Spleen (tissue), 11 donors: ENCODE results near the gene WNK2. TPM values are rescaled to one million over a fixed set of nuclear protein-coding genes. Genes with fewer than 3 reads are reported as not detected.

Experiments used
- DNase-seq: peaks from one replicate; pipeline ENCODE4 v3.0.0-alpha.2; 2020
- H3K27ac ChIP-seq, 8 donors: fragments of 200-600 bp; sonication (generic) in 7 of 8; 1 replicate in 4 of 8; 2 replicates in 4 of 8; pipeline versions ENCODE4 v1.5.0 to v1.8.0; 2016 to 2021; ENCODE audit warnings: inconsistent platforms in 4 of 8, mild to moderate bottlenecking in 4 of 8, moderate library complexity in 1 of 8
- H3K27me3 ChIP-seq, 7 donors: fragments of 200-600 bp; sonication (generic) in 6 of 7; replicated peaks in 1 of 7; 1 replicate in 4 of 7; 2 replicates in 3 of 7; pipeline versions ENCODE4 v1.5.0 to v1.8.0; 2016 to 2021; ENCODE audit warnings: inconsistent platforms in 3 of 7, mild to moderate bottlenecking in 1 of 7
- H3K36me3 ChIP-seq, 6 donors: fragments of 200-600 bp; sonication (generic) in 5 of 6; 1 replicate in 4 of 6; 2 replicates in 2 of 6; pipeline versions ENCODE4 v1.5.0 to v1.8.0; 2016 to 2021; ENCODE audit warnings: inconsistent platforms in 2 of 6
- H3K4me1 ChIP-seq, 6 donors: fragments of 200-600 bp; sonication (generic) in 5 of 6; 1 replicate in 3 of 6; 2 replicates in 3 of 6; pipeline versions ENCODE4 v1.5.0 to v1.8.0; 2016 to 2021; ENCODE audit warnings: inconsistent platforms in 3 of 6
- H3K4me3 ChIP-seq, 8 donors: fragments of 200-600 bp; sonication (generic) in 7 of 8; 1 replicate in 4 of 8; 2 replicates in 4 of 8; pipeline versions ENCODE4 v1.5.0 to v1.8.0; 2016 to 2021; ENCODE audit warnings: inconsistent platforms in 4 of 8, mild to moderate bottlenecking in 4 of 8, moderate library complexity in 2 of 8
- H3K9me3 ChIP-seq, 8 donors: fragments of 200-600 bp; sonication (generic) in 7 of 8; 1 replicate in 4 of 8; 2 replicates in 4 of 8; pipeline versions ENCODE4 v1.5.0 to v1.8.0; 2016 to 2021; ENCODE audit warnings: inconsistent platforms in 4 of 8
- CTCF ChIP-seq, 11 experiments: fragments of 200-600 bp in 7 of 11; fragments of 450-650 bp in 4 of 11; sonication (generic) in 4 of 11; IDR thresholded peaks in 8 of 11; conservative IDR thresholded peaks in 3 of 11; 1 replicate in 7 of 11; 2 replicates in 4 of 11; pipeline versions ENCODE4 v1.4.0 to v1.8.0; 2016 to 2021; ENCODE audit warnings: antibody characterized with exemption in 11 of 11, inconsistent platforms in 4 of 11, mild to moderate bottlenecking in 1 of 11
- POLR2A ChIP-seq, 3 donors: fragments of 450-650 bp; IDR thresholded peaks; one replicate each; pipeline ENCODE4 v1.5.1; 2017; ENCODE audit warnings: antibody characterized with exemption in 3 of 3, mild to moderate bottlenecking in 1 of 3
- POLR2AphosphoS5 ChIP-seq, 3 donors: sonication (generic); formaldehyde crosslinking; IDR thresholded peaks; one replicate each; pipeline ENCODE4 v1.5.1; 2017; ENCODE audit warnings: antibody characterized with exemption in 3 of 3
- WGBS, 5 donors: extraction: QIAGEN DNeasy Blood & Tissue Kit in 3 of 5; methylation state at CpG; one replicate each; pipeline versions ENCODE4 v1.1.5 to v1.1.7; 2013 to 2018; 5-methylcytosine and 5-hydroxymethylcytosine counted together
- intact Hi-C: fragments of 100-400 bp; cut with DNase I; formaldehyde crosslinking; loops from one replicate; pipeline ENCODE4 v1.15.0; 2023; ENCODE audit warnings: low total_unique reads
- polyA plus RNA-seq, 3 donors: library from polyadenylated mRNA; stranded (reverse); fragments of 200-250 nt; gene quantifications; one replicate each; pipeline ENCODE4 v1.2.1, GENCODE V29; 2013
- total RNA-seq, 7 donors: library from RNA; depleted of rRNA in 3 of 7; stranded (reverse); fragments of >200 nt in 3 of 7; fragmentation: NEBNext Ultra II Directional in 4 of 7; extraction: Animal tissue kit (Norgen Biotek cat#: 25700) in 4 of 7; gene quantifications; one replicate each; pipeline versions ENCODE4 v1.1.0 to v1.2.1, GENCODE V29; 2016 to 2021
- donor health status: healthy with polysubstance abuse.
- donor health status: DM: no; HTN: no; CAD: no; lungs with moderate emphysema.
- donor health status: DM: no; HTN: no; CAD: no.
- donor health status: Bipolar disorder and iron deficiency.
- donor health status: healthy.
- donor health status: DM: no; HTN: no; CAD: no.
- donor health status: DM: yes; HTN: yes; CAD: no.

WNK2 gene
- total and polyA plus RNA-seq, 10 donors, result 1.8 to 20.0 (median 7.3) TPM

- intact Hi-C loops, result no loop called here
- Histone ChIP-seq H3K4me1 (no peaks in the 10 kb centered on the region), H3K27me3 (no peaks in the 10 kb centered on the region), H3K4me3 (no peak overlapping the region), H3K36me3 (no peaks in the 10 kb centered on the region), H3K27ac (no peak overlapping the region), H3K9me3 (no peaks in the 10 kb centered on the region)
- no peak for TF ChIP-seq CTCF (IDR thresholded peaks at IDR 0.05 in 8 of 11, conservative IDR thresholded peaks at IDR 0.05 in 3 of 11)
- TF ChIP-seq POLR2A (IDR thresholded peaks at IDR 0.05), result no peak
- TF ChIP-seq POLR2AphosphoS5 (IDR thresholded peaks at IDR 0.05), result no peak
- no peak for DNase-seq
- WGBS, 5 donors, result 75 to 92% (median 82%) methylated on average over 1 of the region's 1 CpG
These were observed 185.7 kb downstream of the WNK2 start for GRCh38 chr9:93369686-93370085.

Other genes with a start within 250 kb of the WNK2 start
- gene FGD3, start 236.6 kb upstream of the WNK2 start, total RNA-seq, result 10 to 100 TPM; 60.4 to 99.1 (median 72.6) TPM
- 10 to 100 TPM; 30.7 to 54.5 (median 37.6) TPM for gene FGD3, start 236.6 kb upstream of the WNK2 start, polyA plus RNA-seq
- 10 to 100 TPM; 27.6 to 54.8 (median 35.8) TPM for gene SUSD3, start 125.4 kb upstream of the WNK2 start, total RNA-seq
- gene SUSD3, start 125.4 kb upstream of the WNK2 start, polyA plus RNA-seq, result 10 to 100 TPM; 50.4 to 68.8 (median 57.4) TPM
- 10 to 100 TPM; 32.8 to 78.8 (median 44.6) TPM for gene CARD19, start 87.9 kb upstream of the WNK2 start, total RNA-seq
- 10 to 100 TPM; 21.7 to 38.9 (median 23.0) TPM for gene CARD19, start 87.9 kb upstream of the WNK2 start, polyA plus RNA-seq
- 100 to 1,000 TPM in 6 of 7 donors, 10 to 100 TPM in 1; 75.0 to 142 (median 113) TPM for gene NINJ1, start 49.9 kb upstream of the WNK2 start, total RNA-seq
- 10 to 100 TPM; 26.5 to 68.9 (median 50.4) TPM for gene NINJ1, start 49.9 kb upstream of the WNK2 start, polyA plus RNA-seq